ENCODE data around the gene CD86.
"Not testable (repeated sequence)": the region's sequence is repeated elsewhere in the genome, so short reads cannot be mapped to it uniquely, and the experiment has no call there.

Gene CD86

DNA sequence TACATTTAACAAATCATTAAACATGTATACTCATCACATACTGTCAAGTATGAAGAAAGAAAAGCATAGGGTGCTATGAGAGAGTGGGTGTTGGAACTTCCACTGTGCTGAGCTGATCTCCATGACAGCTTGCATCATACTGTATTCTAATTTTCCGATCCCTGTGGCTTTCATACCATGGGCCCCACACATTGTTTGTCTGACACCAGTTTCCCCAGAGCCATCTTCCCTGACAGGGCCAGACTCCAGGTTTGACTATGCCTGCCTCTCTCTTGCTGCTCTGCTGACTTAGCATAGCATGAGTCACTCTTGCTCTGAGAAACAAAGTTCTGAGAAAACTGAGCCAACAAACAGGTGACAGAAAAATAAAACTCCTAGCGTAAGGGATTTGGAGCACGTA is 91.3 kb downstream of the CD86 start:
- in situ Hi-C loops (cut with MboI; ENCODE audit: low sequenced_read_pairs) = no loop called here

GRCh38 chr3:122148941-122149627 is 93.9 kb downstream of the CD86 start:
- in situ Hi-C loops (cut with MboI; ENCODE audit: low sequenced_read_pairs) = no loop called here

- in situ Hi-C loops (cut with MboI; ENCODE audit: low sequenced_read_pairs) = no loop called here
Measured at GRCh38 chr3:122151480-122151879, 96.3 kb downstream of the CD86 start.

GRCh38 chr3:122164983-122165382 is 109.8 kb downstream of the CD86 start:
- in situ Hi-C loops (cut with MboI; ENCODE audit: low sequenced_read_pairs) = not testable (repeated sequence)

DNA sequence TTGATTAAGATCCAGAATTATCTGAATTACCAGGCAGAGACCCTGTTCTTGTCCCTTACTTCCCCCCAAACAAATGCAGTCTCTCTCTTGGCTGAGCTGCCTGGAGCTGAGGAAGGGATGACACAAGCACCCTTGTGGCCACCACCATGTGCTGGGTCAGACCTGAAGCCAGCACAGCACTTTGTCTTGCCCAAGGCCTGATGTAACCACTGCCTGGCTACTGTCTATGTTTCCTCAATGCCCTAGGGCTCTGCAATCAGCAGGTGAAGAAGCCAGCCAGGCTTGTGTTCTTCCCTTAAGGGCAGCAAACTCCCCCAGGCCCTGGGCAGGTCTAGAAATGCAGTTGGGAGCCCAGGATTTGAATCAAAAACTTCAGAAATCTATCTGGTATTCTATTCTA is 112.5 kb downstream of the CD86 start:
- in situ Hi-C loops (cut with MboI; ENCODE audit: low sequenced_read_pairs) = no loop called here

DNA sequence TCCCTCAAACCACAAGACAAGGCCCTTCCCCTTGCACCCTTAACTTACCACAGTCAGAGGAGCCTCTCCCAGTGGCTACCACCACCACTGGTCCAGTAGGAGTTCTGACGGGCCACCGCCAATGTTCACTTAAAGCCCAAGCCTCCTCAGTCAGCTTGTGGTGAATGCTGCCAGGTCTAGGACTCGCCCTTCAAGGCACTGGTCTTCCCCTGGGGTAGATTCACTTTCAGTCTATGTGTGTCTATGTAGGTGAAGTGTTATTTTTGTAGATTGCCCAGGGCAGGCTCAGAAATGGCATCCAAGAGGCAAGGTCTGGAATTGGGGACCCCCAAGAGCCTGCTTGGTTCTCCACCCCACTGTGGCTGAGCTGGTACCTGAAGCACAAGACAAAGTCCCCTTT is 112.9 kb downstream of the CD86 start:
- in situ Hi-C loops (cut with MboI; ENCODE audit: low sequenced_read_pairs) = no loop called here

DNA sequence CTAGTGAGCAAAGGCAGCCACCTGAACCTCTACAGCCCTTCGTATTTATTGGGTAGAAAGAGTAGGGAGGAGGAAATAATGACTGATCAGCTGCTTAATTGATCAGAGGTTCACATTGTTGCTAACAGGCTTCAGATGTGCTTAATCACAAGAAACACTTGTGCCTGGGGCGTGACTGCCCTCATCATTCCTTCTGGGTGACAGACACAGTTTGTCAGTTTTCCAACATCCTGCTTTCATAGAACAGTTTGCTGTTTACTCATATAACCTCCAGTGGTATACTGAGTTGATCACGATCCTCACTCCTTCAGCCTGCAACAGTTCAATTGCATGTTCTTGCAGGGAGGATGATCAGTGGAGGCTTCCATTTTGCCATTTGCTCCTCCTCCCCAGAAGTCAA is 114.7 kb downstream of the CD86 start:
- in situ Hi-C loops (cut with MboI; ENCODE audit: low sequenced_read_pairs) = no loop called here
